Measurements from ENCODE around the gene CHI3L2.

The CHI3L2 gene

DNA sequence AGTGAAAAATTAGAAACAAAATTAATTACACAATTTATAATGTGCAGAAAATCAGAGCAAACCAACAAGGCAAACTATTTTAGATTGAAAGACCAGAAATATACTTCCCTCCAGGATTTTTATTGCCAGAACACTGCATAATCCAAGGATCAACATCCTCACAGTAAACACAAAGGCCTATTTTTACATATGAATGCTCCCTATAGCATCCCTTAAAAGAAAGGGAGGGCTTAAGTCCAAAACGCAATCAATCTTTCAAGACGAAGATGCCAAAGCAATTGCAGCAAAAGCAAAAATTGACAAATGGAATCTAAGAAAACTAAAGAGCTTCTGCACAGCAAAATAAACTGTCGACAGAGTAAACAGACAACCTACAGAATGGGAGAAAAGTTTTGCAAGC, 44.6 kb downstream of the CHI3L2 start:
- H3K36me3 ChIP-seq (ENCODE audit: insufficient read depth, low read depth, low read length), result no peaks in the 10 kb centered on the region
- peaks cover 10% of the 10 kb centered on the region for H3K4me1 ChIP-seq (ENCODE audit: insufficient read depth, low read length)
- peak overlapping the region; percentile 52; the same call in 1 of the 2 replicates for H3K4me3 ChIP-seq (ENCODE audit: low read length)
- H3K27ac ChIP-seq (ENCODE audit: low read length), result no peak overlapping the region
- H3K27me3 ChIP-seq (ENCODE audit: insufficient read depth, low read length), result peaks cover 19% of the 10 kb centered on the region; the same call in 1 of the 2 replicates
- H3K9ac ChIP-seq (ENCODE audit: low read depth, low read length), result no peak overlapping the region
- no peaks in the 10 kb centered on the region; the same call in 1 of the 2 replicates for H3K9me3 ChIP-seq (ENCODE audit: insufficient read depth, low read depth, low read length)

GRCh38 chr1:111274653-111275052, 47.1 kb downstream of the CHI3L2 start:
- no peak overlapping the region for H3K27ac ChIP-seq (ENCODE audit: low read length)

DNA sequence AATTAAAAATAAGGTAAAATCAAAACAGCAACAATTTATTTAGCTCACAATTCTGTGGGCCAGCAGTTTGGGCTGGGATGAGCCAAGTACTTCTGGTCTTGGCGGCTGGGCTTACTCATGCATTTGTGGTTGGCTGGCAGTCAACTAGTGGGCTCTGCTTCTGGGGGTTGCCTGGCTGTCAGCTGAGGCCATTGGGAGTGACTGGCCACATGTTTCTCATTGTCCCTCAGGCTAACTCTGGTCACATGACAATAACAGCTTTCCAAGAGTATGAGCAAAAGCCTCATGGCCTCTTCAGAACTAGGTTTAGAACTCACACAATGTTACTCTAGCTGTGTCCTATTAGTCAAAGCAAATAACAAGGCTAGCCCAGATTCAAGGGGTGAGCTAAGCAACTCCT, 47.6 kb downstream of the CHI3L2 start:
- no peak overlapping the region for H3K4me3 ChIP-seq (ENCODE audit: low read length)
- no peak overlapping the region for H3K27ac ChIP-seq (ENCODE audit: low read length)

More at GRCh38 chr1:111274653-111275052, 47.1 kb downstream of the CHI3L2 start:
- Histone ChIP-seq H3K27me3 (ENCODE audit: insufficient read depth, low read length) (peaks cover 19% of the 10 kb centered on the region; the same call in 1 of the 2 replicates), H3K4me3 (ENCODE audit: low read length) (no peak overlapping the region), H3K36me3 (ENCODE audit: insufficient read depth, low read depth, low read length) (no peaks in the 10 kb centered on the region), H3K9me3 (ENCODE audit: insufficient read depth, low read depth, low read length) (no peaks in the 10 kb centered on the region; the same call in 1 of the 2 replicates), H3K4me1 (ENCODE audit: insufficient read depth, low read length) (peaks cover 10% of the 10 kb centered on the region), H3K9ac (ENCODE audit: low read depth, low read length) (no peak overlapping the region)

GRCh38 chr1:111275780-111276433, 48.4 kb downstream of the CHI3L2 start:
- Histone ChIP-seq H3K9me3 (ENCODE audit: insufficient read depth, low read depth, low read length) (no peaks in the 10 kb centered on the region; the same call in 1 of the 2 replicates), H3K27me3 (ENCODE audit: insufficient read depth, low read length) (peaks cover 10% of the 10 kb centered on the region; the same call in 1 of the 2 replicates), H3K9ac (ENCODE audit: low read depth, low read length) (no peak overlapping the region), H3K4me1 (ENCODE audit: insufficient read depth, low read length) (peaks cover 10% of the 10 kb centered on the region), H3K27ac (ENCODE audit: low read length) (no peak overlapping the region), H3K4me3 (ENCODE audit: low read length) (no peak overlapping the region), H3K36me3 (ENCODE audit: insufficient read depth, low read depth, low read length) (no peaks in the 10 kb centered on the region)

More for the DNA sequence above, 47.6 kb downstream of the CHI3L2 start:
- Histone ChIP-seq H3K9ac (ENCODE audit: low read depth, low read length) (no peak overlapping the region), H3K27me3 (ENCODE audit: insufficient read depth, low read length) (peaks cover 18% of the 10 kb centered on the region; the same call in 1 of the 2 replicates), H3K4me1 (ENCODE audit: insufficient read depth, low read length) (peaks cover 10% of the 10 kb centered on the region), H3K9me3 (ENCODE audit: insufficient read depth, low read depth, low read length) (no peaks in the 10 kb centered on the region; the same call in 1 of the 2 replicates), H3K36me3 (ENCODE audit: insufficient read depth, low read depth, low read length) (no peaks in the 10 kb centered on the region)

DNA sequence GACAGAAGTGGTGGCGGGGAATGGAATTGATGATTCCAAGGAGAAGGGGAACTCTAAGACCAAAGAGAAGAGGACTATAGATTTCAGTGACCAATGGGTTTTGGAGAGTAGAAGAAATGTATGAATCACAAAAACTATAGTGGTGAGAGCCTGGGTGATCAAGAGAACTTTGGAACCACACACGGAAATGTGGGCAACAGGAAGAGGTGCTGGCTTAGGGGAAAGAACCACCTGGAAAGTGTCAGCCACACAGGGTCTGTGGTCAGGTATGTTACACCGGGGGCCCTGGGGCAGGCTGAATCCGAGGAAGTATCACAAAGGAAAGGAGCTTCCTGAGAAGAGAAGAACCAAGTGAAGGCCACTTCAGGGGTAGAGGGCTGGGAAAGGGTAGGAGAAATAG, 51.6 kb downstream of the CHI3L2 start:
- Histone ChIP-seq H3K36me3 (ENCODE audit: insufficient read depth, low read depth, low read length) (no peaks in the 10 kb centered on the region), H3K27me3 (ENCODE audit: insufficient read depth, low read length) (no peaks in the 10 kb centered on the region), H3K9me3 (ENCODE audit: insufficient read depth, low read depth, low read length) (no peaks in the 10 kb centered on the region; the same call in 1 of the 2 replicates), H3K9ac (ENCODE audit: low read depth, low read length) (no peak overlapping the region), H3K4me1 (ENCODE audit: insufficient read depth, low read length) (no peaks in the 10 kb centered on the region), H3K4me3 (ENCODE audit: low read length) (no peak overlapping the region), H3K27ac (ENCODE audit: low read length) (no peak overlapping the region)

DNA sequence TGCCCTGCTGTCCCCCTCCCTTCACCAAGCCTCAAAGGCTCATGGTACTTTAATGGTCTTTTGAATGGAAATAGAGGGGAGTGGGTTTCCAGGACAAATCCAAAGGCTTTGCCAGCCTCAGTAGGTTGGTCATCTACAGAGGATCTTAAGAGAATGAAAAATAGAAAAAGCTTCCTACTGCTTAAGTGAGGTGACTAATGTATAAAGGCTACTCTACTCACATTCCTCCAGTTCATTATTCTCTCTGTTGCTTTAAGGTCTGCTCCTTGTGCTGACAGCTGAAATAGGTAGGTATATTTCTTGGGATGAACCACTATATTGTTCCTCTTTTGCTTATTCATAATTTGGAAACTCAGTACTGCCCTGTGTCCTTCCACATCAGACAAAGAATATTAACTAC, 52.8 kb downstream of the CHI3L2 start:
- Histone ChIP-seq H3K4me3 (ENCODE audit: low read length) (no peak overlapping the region), H3K4me1 (ENCODE audit: insufficient read depth, low read length) (no peaks in the 10 kb centered on the region)

DNA sequence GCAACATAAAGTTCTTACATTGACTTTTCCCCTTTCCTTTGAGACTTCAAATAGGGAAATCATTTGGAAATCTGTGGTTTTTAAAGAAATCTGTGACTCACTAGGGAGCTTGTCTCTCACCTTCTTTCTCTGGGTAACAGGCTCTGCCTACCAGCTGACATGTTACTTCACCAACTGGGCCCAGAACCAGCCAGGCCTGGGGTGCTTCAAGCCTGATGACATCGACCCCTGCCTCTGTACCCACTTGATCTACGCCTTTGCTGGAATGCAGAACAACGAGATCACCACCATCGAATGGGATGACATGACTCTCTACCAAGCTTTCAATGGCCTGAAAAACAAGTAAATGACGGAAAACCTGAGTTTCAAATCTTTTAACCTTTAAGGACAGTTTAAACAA, 53.9 kb downstream of the CHI3L2 start:
- no peaks in the 10 kb centered on the region for H3K4me1 ChIP-seq (ENCODE audit: insufficient read depth, low read length)
- H3K9ac ChIP-seq (ENCODE audit: low read depth, low read length), result no peak overlapping the region
- H3K27me3 ChIP-seq (ENCODE audit: insufficient read depth, low read length), result no peaks in the 10 kb centered on the region
- H3K27ac ChIP-seq (ENCODE audit: low read length), result no peak overlapping the region
- no peaks in the 10 kb centered on the region for H3K36me3 ChIP-seq (ENCODE audit: insufficient read depth, low read depth, low read length)
- no peaks in the 10 kb centered on the region; the same call in 1 of the 2 replicates for H3K9me3 ChIP-seq (ENCODE audit: insufficient read depth, low read depth, low read length)
- no peak overlapping the region for H3K4me3 ChIP-seq (ENCODE audit: low read length)

More for the DNA sequence above, 52.8 kb downstream of the CHI3L2 start:
- Histone ChIP-seq H3K27ac (ENCODE audit: low read length) (no peak overlapping the region), H3K9ac (ENCODE audit: low read depth, low read length) (no peak overlapping the region), H3K9me3 (ENCODE audit: insufficient read depth, low read depth, low read length) (no peaks in the 10 kb centered on the region; the same call in 1 of the 2 replicates), H3K36me3 (ENCODE audit: insufficient read depth, low read depth, low read length) (no peaks in the 10 kb centered on the region), H3K27me3 (ENCODE audit: insufficient read depth, low read length) (no peaks in the 10 kb centered on the region)

- H3K9ac ChIP-seq (ENCODE audit: low read depth, low read length), result no peak overlapping the region
- no peaks in the 10 kb centered on the region for H3K9me3 ChIP-seq (ENCODE audit: insufficient read depth, low read depth, low read length)
- H3K4me1 ChIP-seq (ENCODE audit: insufficient read depth, low read length), result no peaks in the 10 kb centered on the region
- H3K36me3 ChIP-seq (ENCODE audit: insufficient read depth, low read depth, low read length), result no peaks in the 10 kb centered on the region
- H3K27me3 ChIP-seq (ENCODE audit: insufficient read depth, low read length), result no peaks in the 10 kb centered on the region
- no peak overlapping the region for H3K27ac ChIP-seq (ENCODE audit: low read length)
- no peak overlapping the region for H3K4me3 ChIP-seq (ENCODE audit: low read length)
Measured at GRCh38 chr1:111283838-111284237, 56.3 kb downstream of the CHI3L2 start.

GRCh38 chr1:111285879-111286278, 58.4 kb downstream of the CHI3L2 start:
- Histone ChIP-seq H3K27ac (ENCODE audit: low read length) (no peak overlapping the region), H3K36me3 (ENCODE audit: insufficient read depth, low read depth, low read length) (no peaks in the 10 kb centered on the region), H3K4me3 (ENCODE audit: low read length) (no peak overlapping the region), H3K9ac (ENCODE audit: low read depth, low read length) (no peak overlapping the region), H3K4me1 (ENCODE audit: insufficient read depth, low read length) (no peaks in the 10 kb centered on the region), H3K27me3 (ENCODE audit: insufficient read depth, low read length) (no peaks in the 10 kb centered on the region), H3K9me3 (ENCODE audit: insufficient read depth, low read depth, low read length) (no peaks in the 10 kb centered on the region)

DNA sequence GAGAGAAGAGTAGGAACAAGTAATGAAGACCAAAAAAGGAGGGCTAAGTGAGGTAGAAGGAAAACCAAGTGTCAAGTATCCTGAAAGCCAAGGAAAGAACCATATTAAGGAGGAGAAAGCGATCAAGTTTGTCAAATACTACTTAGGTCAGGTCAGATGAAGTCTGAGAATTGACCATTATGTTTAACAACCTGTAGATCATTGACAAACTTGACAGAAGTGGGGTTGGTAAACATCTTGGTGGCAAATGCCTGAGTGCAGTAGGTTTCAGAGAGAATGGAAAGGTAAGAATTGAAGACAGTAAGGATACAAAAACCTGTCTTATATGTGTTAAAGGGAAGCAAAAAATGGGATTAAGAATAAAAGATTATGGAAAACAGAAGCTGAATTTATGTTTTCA, 59.4 kb downstream of the CHI3L2 start:
- H3K4me3 ChIP-seq (ENCODE audit: low read length), result no peak overlapping the region
- H3K9ac ChIP-seq (ENCODE audit: low read depth, low read length), result no peak overlapping the region
- no peaks in the 10 kb centered on the region for H3K4me1 ChIP-seq (ENCODE audit: insufficient read depth, low read length)
- no peak overlapping the region for H3K27ac ChIP-seq (ENCODE audit: low read length)
- H3K36me3 ChIP-seq (ENCODE audit: insufficient read depth, low read depth, low read length), result no peaks in the 10 kb centered on the region
- H3K9me3 ChIP-seq (ENCODE audit: insufficient read depth, low read depth, low read length), result no peaks in the 10 kb centered on the region
- H3K27me3 ChIP-seq (ENCODE audit: insufficient read depth, low read length), result no peaks in the 10 kb centered on the region

DNA sequence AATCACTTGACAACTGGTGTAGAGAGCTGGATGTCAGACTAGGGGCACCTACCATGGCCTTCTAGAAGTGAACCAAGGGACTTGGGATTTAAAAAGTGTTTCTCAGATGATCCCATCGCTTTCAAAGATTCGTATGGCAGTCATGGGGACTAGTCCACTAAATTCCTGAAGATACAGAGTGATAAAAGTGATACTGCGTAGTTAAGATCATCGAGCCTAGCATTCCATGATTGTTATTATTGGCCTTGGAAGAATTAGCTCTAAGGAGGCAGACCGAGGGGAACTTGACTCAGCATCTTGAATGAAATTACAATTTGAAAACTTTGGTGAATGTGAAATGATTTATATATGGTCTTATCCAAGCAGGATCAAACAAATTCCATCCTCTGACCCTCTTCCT, 61.9 kb downstream of the CHI3L2 start:
- H3K36me3 ChIP-seq (ENCODE audit: insufficient read depth, low read depth, low read length), result no peaks in the 10 kb centered on the region
- no peak overlapping the region for H3K4me3 ChIP-seq (ENCODE audit: low read length)
- no peaks in the 10 kb centered on the region for H3K4me1 ChIP-seq (ENCODE audit: insufficient read depth, low read length)
- H3K27me3 ChIP-seq (ENCODE audit: insufficient read depth, low read length), result no peaks in the 10 kb centered on the region
- no peaks in the 10 kb centered on the region for H3K9me3 ChIP-seq (ENCODE audit: insufficient read depth, low read depth, low read length)
- H3K9ac ChIP-seq (ENCODE audit: low read depth, low read length), result no peak overlapping the region
- H3K27ac ChIP-seq (ENCODE audit: low read length), result no peak overlapping the region

DNA sequence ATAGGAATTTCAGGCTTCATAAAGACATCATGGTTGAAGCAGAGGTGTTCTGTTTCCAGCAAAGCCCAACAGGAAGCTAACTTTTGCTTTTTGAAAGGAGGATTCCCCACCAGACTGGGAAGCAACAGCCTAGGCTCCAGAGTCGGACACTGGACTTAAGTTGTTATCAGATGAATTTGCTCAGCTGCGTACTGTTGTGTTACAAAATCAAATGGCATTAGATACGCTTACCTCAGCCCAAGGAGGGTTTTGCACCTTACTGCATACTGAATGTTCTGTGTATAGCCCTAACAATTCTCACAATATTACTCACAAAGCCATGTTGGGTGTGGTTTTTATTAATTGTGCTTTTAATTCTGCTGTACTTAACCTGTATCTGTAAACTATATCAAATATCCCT, 62.6 kb downstream of the CHI3L2 start:
- H3K27ac ChIP-seq (ENCODE audit: low read length), result no peak overlapping the region
- H3K4me3 ChIP-seq (ENCODE audit: low read length), result no peak overlapping the region
- no peaks in the 10 kb centered on the region for H3K36me3 ChIP-seq (ENCODE audit: insufficient read depth, low read depth, low read length)
- H3K27me3 ChIP-seq (ENCODE audit: insufficient read depth, low read length), result no peaks in the 10 kb centered on the region
- H3K4me1 ChIP-seq (ENCODE audit: insufficient read depth, low read length), result no peaks in the 10 kb centered on the region
- no peak overlapping the region for H3K9ac ChIP-seq (ENCODE audit: low read depth, low read length)
- no peaks in the 10 kb centered on the region for H3K9me3 ChIP-seq (ENCODE audit: insufficient read depth, low read depth, low read length)
